Natural killer cell (primary cell): ENCODE data around the gene MYO1C. TPM values are rescaled to one million over a fixed set of nuclear protein-coding genes. Genes with fewer than 3 reads are reported as not detected.

ENCODE experiments used
- ATAC-seq, 3 donors: fragments of 150-1000 bp in 2 of 3; fragments of 200-7000 bp in 1 of 3; cut with Tn5 transposase; 1 replicate in 1 of 3; 2 replicates in 2 of 3; pipeline ENCODE4 v1.10.0; 2021; ENCODE audit warnings: mild to moderate bottlenecking in 2 of 3, moderate library complexity in 2 of 3
- DNase-seq, 2 donors: peaks; one replicate each; pipeline versions ENCODE4 v3.0.0 to v3.0.0-alpha.2; 2013 to 2021; ENCODE audit warnings: mixed read lengths in 1 of 2
- H3K27ac ChIP-seq: one replicate; pipeline ENCODE4 v1.5.1; 2013; ENCODE audit warnings: mild to moderate bottlenecking, low read length
- H3K27me3 ChIP-seq: one replicate; pipeline ENCODE4 v1.6.1; 2013; ENCODE audit warnings: low read length; ENCODE audit not compliant: control insufficient read depth, insufficient read depth
- H3K36me3 ChIP-seq: one replicate; pipeline ENCODE4 v1.6.1; 2013; ENCODE audit warnings: low read length; ENCODE audit not compliant: control insufficient read depth, insufficient read depth
- H3K4me1 ChIP-seq: one replicate; pipeline ENCODE4 v1.6.1; 2013; ENCODE audit warnings: low read length; ENCODE audit not compliant: control insufficient read depth, insufficient read depth
- H3K4me3 ChIP-seq: one replicate; pipeline ENCODE4 v1.5.1; 2013; ENCODE audit warnings: low read length
- H3K9me3 ChIP-seq: one replicate; pipeline ENCODE4 v1.6.1; 2013; ENCODE audit warnings: low read length; ENCODE audit not compliant: control insufficient read depth, insufficient read depth
- H3K27ac Mint-ChIP-seq, 2 donors: one replicate each; pipeline ENCODE4 v1.8.0; 2022; ENCODE audit warnings: mild to moderate bottlenecking in 2 of 2, mixed read lengths in 2 of 2, moderate library complexity in 1 of 2
- H3K27me3 Mint-ChIP-seq, 2 donors: one replicate each; pipeline ENCODE4 v1.8.0; 2022; ENCODE audit warnings: low read depth in 2 of 2, mixed read lengths in 2 of 2
- H3K36me3 Mint-ChIP-seq: one replicate; pipeline ENCODE4 v1.8.0; 2022; ENCODE audit warnings: mixed read lengths
- H3K4me1 Mint-ChIP-seq, 2 donors: one replicate each; pipeline ENCODE4 v1.8.0; 2022; ENCODE audit warnings: mixed read lengths in 2 of 2
- H3K4me3 Mint-ChIP-seq: one replicate; pipeline ENCODE4 v1.8.0; 2022; ENCODE audit warnings: mild to moderate bottlenecking, moderate library complexity, mixed read lengths
- H3K9me3 Mint-ChIP-seq, 2 donors: one replicate each; pipeline ENCODE4 v1.8.0; 2022; ENCODE audit warnings: mixed read lengths in 2 of 2
- CTCF ChIP-seq: fragments of 200-600 bp; IDR thresholded peaks from one replicate; pipeline ENCODE4 v1.8.0; 2022; ENCODE audit warnings: antibody characterized with exemption
- WGBS: methylation state at CpG from one replicate; pipeline ENCODE4 v1.1.7; 2013; ENCODE audit warnings: missing lambda C conversion rate; ENCODE audit not compliant: insufficient coverage; 5-methylcytosine and 5-hydroxymethylcytosine counted together
- intact Hi-C: fragments of 100-400 bp; cut with micrococcal nuclease; formaldehyde crosslinking; loops from one replicate; pipeline ENCODE4 v1.14.2; 2022
- total RNA-seq, 4 donors: library from RNA; stranded (reverse); fragments of 120-200 nt in 1 of 4; gene quantifications; one replicate each; pipeline versions ENCODE4 v1.2.3 to v1.2.4, GENCODE V29; 2013 to 2022

Gene MYO1C
- total RNA-seq, 3 donors from 2014 or later (not counting 1 experiment from before 2014, with no cell fraction given), result 4.0 to 39.6 (median 24.0) TPM

GRCh38 chr17:1431631-1432104, 60.8 kb downstream of the MYO1C start:
- no peaks in the 10 kb centered on the region for H3K27me3 Mint-ChIP-seq
- ATAC-seq (no peak), DNase-seq (no peak)
- intact Hi-C loops, result no loop called here
- no peak overlapping the region for H3K4me3 Mint-ChIP-seq
- H3K4me1 Mint-ChIP-seq, result peaks cover 13 to 25% of the 10 kb centered on the region in 2 donors
- Histone ChIP-seq H3K4me3 (no peak overlapping the region), H3K27ac (no peak overlapping the region), H3K27me3 (no peaks in the 10 kb centered on the region), H3K36me3 (peaks cover 28% of the 10 kb centered on the region), H3K4me1 (no peaks in the 10 kb centered on the region), H3K9me3 (no peaks in the 10 kb centered on the region)
- TF ChIP-seq CTCF, result no peak
- no peaks in the 10 kb centered on the region for H3K9me3 Mint-ChIP-seq
- 80% methylated on average over 2 of the region's 2 CpGs for WGBS
- peaks cover 5% of the 10 kb centered on the region for H3K36me3 Mint-ChIP-seq
- H3K27ac Mint-ChIP-seq, result no peak overlapping the region

- Mint-ChIP-seq H3K27ac (no peak overlapping the region), H3K36me3 (no peaks in the 10 kb centered on the region), H3K27me3 (no peaks in the 10 kb centered on the region), H3K4me1 (peaks cover 0 to 5% of the 10 kb centered on the region in 2 donors), H3K9me3 (no peaks in the 10 kb centered on the region), H3K4me3 (no peak overlapping the region)
- intact Hi-C loops, result no loop called here
- no peaks in the 10 kb centered on the region for H3K4me1 ChIP-seq
- DNase-seq (no peak), ATAC-seq (no peak)
- WGBS, result 96% methylated on average over 10 of the region's 10 CpGs
- no peak overlapping the region for H3K27ac ChIP-seq
- no peak overlapping the region for H3K4me3 ChIP-seq
- TF ChIP-seq CTCF, result no peak
- no peaks in the 10 kb centered on the region for H3K27me3 ChIP-seq
- H3K36me3 ChIP-seq, result peaks cover 33% of the 10 kb centered on the region
- H3K9me3 ChIP-seq, result no peaks in the 10 kb centered on the region
Measured at GRCh38 chr17:1423456-1424135, 68.9 kb downstream of the MYO1C start.

GRCh38 chr17:1422885-1423284, 69.6 kb downstream of the MYO1C start:
- H3K4me3 ChIP-seq, result no peak overlapping the region
- intact Hi-C loops, result no loop called here
- no peak overlapping the region for H3K27ac ChIP-seq
- peaks cover 35% of the 10 kb centered on the region for H3K36me3 ChIP-seq
- peaks cover 0 to 5% of the 10 kb centered on the region in 2 donors for H3K4me1 Mint-ChIP-seq
- WGBS, result 85% methylated on average over 6 of the region's 7 CpGs
- no peaks in the 10 kb centered on the region for H3K9me3 Mint-ChIP-seq
- H3K27ac Mint-ChIP-seq, result peak overlapping the region in 1 of 2 donors; percentile 24
- H3K27me3 Mint-ChIP-seq, result no peaks in the 10 kb centered on the region
- no peaks in the 10 kb centered on the region for H3K9me3 ChIP-seq
- H3K27me3 ChIP-seq, result no peaks in the 10 kb centered on the region
- H3K4me1 ChIP-seq, result no peaks in the 10 kb centered on the region
- no peak overlapping the region for H3K4me3 Mint-ChIP-seq
- no peaks in the 10 kb centered on the region for H3K36me3 Mint-ChIP-seq
- DNase-seq (no peak), ATAC-seq (no peak)
- TF ChIP-seq CTCF, result no peak

GRCh38 chr17:1421470-1421869, 71.0 kb downstream of the MYO1C start:
- H3K27me3 ChIP-seq, result no peaks in the 10 kb centered on the region
- no peak for TF ChIP-seq CTCF
- no peaks in the 10 kb centered on the region for H3K36me3 Mint-ChIP-seq
- 97% methylated on average over 8 of the region's 11 CpGs for WGBS
- H3K4me1 Mint-ChIP-seq, result peaks cover 0 to 5% of the 10 kb centered on the region in 2 donors
- no peaks in the 10 kb centered on the region for H3K4me1 ChIP-seq
- H3K9me3 ChIP-seq, result no peaks in the 10 kb centered on the region
- peaks cover 35% of the 10 kb centered on the region for H3K36me3 ChIP-seq
- intact Hi-C loops, result no loop called here
- H3K27ac Mint-ChIP-seq, result peak overlapping the region in 1 of 2 donors; percentile 29
- no peak for ATAC-seq
- no peaks in the 10 kb centered on the region for H3K27me3 Mint-ChIP-seq
- H3K27ac ChIP-seq, result no peak overlapping the region
- H3K4me3 Mint-ChIP-seq, result no peak overlapping the region
- no peak for DNase-seq
- H3K9me3 Mint-ChIP-seq, result no peaks in the 10 kb centered on the region
- H3K4me3 ChIP-seq, result no peak overlapping the region
